HCT116 (cell line): Measurements from ENCODE around the gene MYCBP2. TPM values are rescaled to one million over a fixed set of nuclear protein-coding genes. Genes with fewer than 3 reads are reported as not detected.
A peak's percentile ranks its signal among the peaks of the same experiment; 100 is the strongest.

ENCODE experiments used
- ATAC-seq: fragments of 200-7000 bp; cut with Tn5 transposase; 2 replicates; pipeline ENCODE4 v1.9.1; 2020; ENCODE audit warnings: mild to moderate bottlenecking, moderate library complexity
- BruUV-seq: library from RNA; stranded (reverse); fragments of 400-500 nt; replicated peaks from 2 replicates; lab custom pipeline; 2021; lab: Mats Ljungman, UMichigan
- CTCF ChIA-PET: fragments of 300-600 bp; sonication (Branson Sonifier 250); formaldehyde crosslinking; loops from one replicate; lab custom pipeline; 2021; ENCODE audit warnings: antibody characterized with exemption; lab: Charles Lee
- POLR2A ChIA-PET: fragments of 300-600, 350-600 bp; sonication (Branson Sonifier 250); formaldehyde crosslinking; loops from one replicate; lab custom pipeline; 2021; ENCODE audit warnings: antibody characterized with exemption; lab: Charles Lee
- RAD21 ChIA-PET, 2 experiments: fragments of 300-600 bp; sonication (Branson Sonifier 250); formaldehyde crosslinking; loops; one replicate each; lab custom pipeline; 2023; ENCODE audit warnings: low total read pairs in 2 of 2; ENCODE audit not compliant: uncharacterized antibody in 2 of 2, unreplicated experiment in 2 of 2, low non-redundant PET in 1 of 2; lab: Charles Lee
- DNase-seq: peaks from one replicate; pipeline ENCODE4 v3.0.0-alpha.2; 2010; ENCODE audit warnings: low read depth, low spot score
- H2AFZ ChIP-seq: fragments of 200-600 bp; shearing (Covaris generic), sonication (generic); 2 replicates; pipeline ENCODE4 v1.6.1; 2017; ENCODE audit warnings: low read depth, mixed run types, mixed read lengths, antibody characterized with exemption, low read length; ENCODE audit not compliant: poor library complexity, severe bottlenecking
- H3K27ac ChIP-seq: 2 replicates; pipeline ENCODE4 v1.5.1; 2012; ENCODE audit warnings: low read depth, low read length
- H3K27me3 ChIP-seq: fragments of 200-600 bp; sonication (generic); 2 replicates; pipeline ENCODE4 v1.6.1; 2016; ENCODE audit warnings: mixed run types, low read length, mixed read lengths; ENCODE audit not compliant: insufficient read depth
- H3K36me3 ChIP-seq, 2 experiments: fragments of 200-500 bp in 1 of 2; fragments of 200-600 bp in 1 of 2; sonication (Bioruptor generic) in 1 of 2; sonication (generic) in 1 of 2; 2 replicates each; pipeline versions ENCODE4 v1.5.1 to v1.6.1; 2014 to 2016; ENCODE audit warnings: low read length in 2 of 2, inconsistent platforms in 1 of 2, mixed read lengths in 1 of 2, mixed run types in 1 of 2; ENCODE audit not compliant: insufficient read depth in 2 of 2, control insufficient read depth in 1 of 2
- H3K4me1 ChIP-seq, 2 experiments: fragments of 200-600 bp in 1 of 2; sonication (generic) in 1 of 2; 2 replicates each; pipeline versions ENCODE4 v1.5.1 to v1.6.1; 2012 to 2017; ENCODE audit warnings: low read length in 2 of 2, inconsistent platforms in 1 of 2, mild to moderate bottlenecking in 1 of 2, mixed read lengths in 1 of 2, mixed run types in 1 of 2, moderate library complexity in 1 of 2; ENCODE audit not compliant: insufficient read depth in 2 of 2, control insufficient read depth in 1 of 2
- H3K4me2 ChIP-seq: fragments of 200-600 bp; sonication (generic); 2 replicates; pipeline ENCODE4 v1.6.1; 2017; ENCODE audit warnings: mixed run types, low read length, mixed read lengths
- H3K4me3 ChIP-seq, 2 experiments: fragments of 200-600 bp in 1 of 2; sonication (generic) in 1 of 2; replicated peaks in 1 of 2; 2 replicates each; pipeline ENCODE4 v1.5.1; 2011 to 2016; ENCODE audit warnings: low read length in 2 of 2, control low read depth in 1 of 2, low read depth in 1 of 2, mild to moderate bottlenecking in 1 of 2, mixed read lengths in 1 of 2, mixed run types in 1 of 2
- H3K79me2 ChIP-seq: fragments of 200-600 bp; sonication (generic); 2 replicates; pipeline ENCODE4 v1.6.1; 2017; ENCODE audit warnings: mild to moderate bottlenecking, mixed run types, low read length, moderate library complexity, mixed read lengths; ENCODE audit not compliant: insufficient read depth
- H3K9ac ChIP-seq: fragments of 200-600 bp; sonication (generic); 2 replicates; pipeline ENCODE4 v1.6.1; 2016; ENCODE audit warnings: low read length, mixed read lengths
- H3K9me2 ChIP-seq: fragments of 200-600 bp; sonication (generic), shearing (Covaris generic); 2 replicates; pipeline ENCODE4 v1.6.1; 2017; ENCODE audit warnings: mixed run types, mild to moderate bottlenecking, moderate library complexity; ENCODE audit not compliant: insufficient read depth
- H3K9me3 ChIP-seq, 2 experiments: fragments of 200-500 bp in 1 of 2; fragments of 200-600 bp in 1 of 2; sonication (Bioruptor generic) in 1 of 2; sonication (generic) in 1 of 2; 2 replicates each; pipeline ENCODE4 v1.6.1; 2014 to 2017; ENCODE audit warnings: low read length in 2 of 2, mixed read lengths in 2 of 2, inconsistent platforms in 1 of 2, low read depth in 1 of 2, mild to moderate bottlenecking in 1 of 2, mixed run types in 1 of 2, moderate library complexity in 1 of 2; ENCODE audit not compliant: control insufficient read depth in 1 of 2, insufficient read depth in 1 of 2
- H4K20me1 ChIP-seq: fragments of 200-600 bp; sonication (generic), shearing (Covaris generic); 2 replicates; pipeline ENCODE4 v1.6.1; 2017; ENCODE audit warnings: mixed run types, mild to moderate bottlenecking, moderate library complexity; ENCODE audit not compliant: insufficient read depth
- JUND ChIP-seq: IDR thresholded peaks from 2 replicates; pipeline ENCODE4 v1.6.1; 2012
- POLR2AphosphoS5 ChIP-seq: IDR thresholded peaks from 2 replicates; pipeline ENCODE4 v1.6.1; 2011; ENCODE audit warnings: mild to moderate bottlenecking, low read depth, low read length, moderate library complexity
- TCF7L2 ChIP-seq: IDR thresholded peaks from 2 replicates; pipeline ENCODE4 v1.7.0; 2011; ENCODE audit warnings: borderline replicate concordance, inconsistent platforms; ENCODE audit not compliant: insufficient read depth, insufficient read length; ENCODE audit errors: extremely low read depth
- intact Hi-C: fragments of 100-400 bp; cut with micrococcal nuclease; formaldehyde crosslinking; loops from 2 replicates; pipeline ENCODE4 v1.10.0; 2022
- total RNA-seq: library from RNA; stranded (reverse); gene quantifications from one replicate; pipeline ENCODE4 v1.2.1, GENCODE V29; 2021; ENCODE audit not compliant: unreplicated experiment
- TF ChIP-seq, protein P1 (sequence below), 3 experiments: fragments of 200-600 bp in 1 of 3; sonication (generic) in 1 of 3; IDR thresholded peaks in 2 of 3; conservative IDR thresholded peaks in 1 of 3; 2 replicates each; pipeline ENCODE4 v1.5.1; 2012 to 2017; ENCODE audit warnings: low read depth in 2 of 3, low read length in 2 of 3, antibody characterized with exemption in 1 of 3, borderline replicate concordance in 1 of 3, control low read depth in 1 of 3, mild to moderate bottlenecking in 1 of 3, mixed read lengths in 1 of 3, mixed run types in 1 of 3, moderate library complexity in 1 of 3; ENCODE audit not compliant: insufficient read depth in 1 of 3

Gene MYCBP2
- total RNA-seq, 1 experiment from 2014 or later, result 48.5 TPM

DNA sequence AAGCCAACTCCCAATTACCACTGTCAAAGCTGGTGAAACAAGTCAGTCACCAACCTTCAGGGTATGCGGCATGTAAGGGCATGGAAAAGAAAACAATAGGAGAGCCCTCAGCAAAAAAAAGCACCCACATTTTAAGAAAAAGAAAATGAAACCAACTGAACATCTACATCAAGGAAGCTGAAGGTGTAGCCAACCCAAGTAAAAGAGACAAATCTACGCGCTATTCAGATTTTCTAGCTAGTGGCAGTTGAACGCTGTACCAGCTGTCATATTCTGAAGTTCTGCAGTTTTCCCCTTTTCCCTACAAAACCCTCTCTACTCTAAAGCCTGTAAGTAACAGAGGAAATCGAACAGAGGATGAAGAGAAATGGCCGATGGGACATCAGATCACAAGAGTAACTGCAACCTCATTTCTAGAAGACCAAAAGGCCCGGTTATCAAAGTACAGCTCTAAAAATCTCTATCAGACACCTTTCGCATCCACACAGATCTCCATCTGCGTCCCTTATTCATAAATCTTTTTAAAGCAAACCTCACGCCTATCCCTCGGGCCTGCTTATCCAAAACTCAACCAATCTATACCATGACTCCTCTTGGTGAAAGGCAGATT is 1.4 kb downstream of the MYCBP2 start:
- BruUV-seq, result TSS peak; percentile 65
- peak overlapping the region; percentile 75 to 93 for H3K4me3 ChIP-seq
- H3K36me3 ChIP-seq, result no peaks in the 10 kb centered on the region
- H3K9ac ChIP-seq, result peak overlapping the region; percentile 81
- no peaks in the 10 kb centered on the region for H3K9me2 ChIP-seq
- intact Hi-C loops, result loop anchor here (5.0 to 10.0 kb wide), 2 partner anchors 242 to 301 kb away; partner anchors contain the start of gene FBXL3
- no peaks in the 10 kb centered on the region for H3K27me3 ChIP-seq
- peak overlapping the region; percentile 77 for H3K4me2 ChIP-seq
- ChIA-PET POLR2A (no interaction called here), RAD21 (no interaction called here), CTCF (interaction anchor here (1.0 to 2.3 kb wide), 2 partner anchors 8 to 153 kb away, joined by 4 to 9 read pairs; no protein-coding TSS in a partner anchor)
- TF ChIP-seq JUND (no peak), TCF7L2 (no peak)
- TF ChIP-seq, protein P1, sequence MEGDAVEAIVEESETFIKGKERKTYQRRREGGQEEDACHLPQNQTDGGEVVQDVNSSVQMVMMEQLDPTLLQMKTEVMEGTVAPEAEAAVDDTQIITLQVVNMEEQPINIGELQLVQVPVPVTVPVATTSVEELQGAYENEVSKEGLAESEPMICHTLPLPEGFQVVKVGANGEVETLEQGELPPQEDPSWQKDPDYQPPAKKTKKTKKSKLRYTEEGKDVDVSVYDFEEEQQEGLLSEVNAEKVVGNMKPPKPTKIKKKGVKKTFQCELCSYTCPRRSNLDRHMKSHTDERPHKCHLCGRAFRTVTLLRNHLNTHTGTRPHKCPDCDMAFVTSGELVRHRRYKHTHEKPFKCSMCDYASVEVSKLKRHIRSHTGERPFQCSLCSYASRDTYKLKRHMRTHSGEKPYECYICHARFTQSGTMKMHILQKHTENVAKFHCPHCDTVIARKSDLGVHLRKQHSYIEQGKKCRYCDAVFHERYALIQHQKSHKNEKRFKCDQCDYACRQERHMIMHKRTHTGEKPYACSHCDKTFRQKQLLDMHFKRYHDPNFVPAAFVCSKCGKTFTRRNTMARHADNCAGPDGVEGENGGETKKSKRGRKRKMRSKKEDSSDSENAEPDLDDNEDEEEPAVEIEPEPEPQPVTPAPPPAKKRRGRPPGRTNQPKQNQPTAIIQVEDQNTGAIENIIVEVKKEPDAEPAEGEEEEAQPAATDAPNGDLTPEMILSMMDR (IDR thresholded peaks at IDR 0.05 in 2 of 3, conservative IDR thresholded peaks at IDR 0.05 in 1 of 3; ENCODE audit: borderline replicate concordance in 1 of 3, insufficient read depth in 1 of 3, low read depth in 2 of 3, low read length in 2 of 3), result no peak
- H2AFZ ChIP-seq, result no peak overlapping the region
- H3K4me1 ChIP-seq, result peaks cover 20 to 33% of the 10 kb centered on the region in 2 experiments
- no peak for DNase-seq
- peaks cover 60% of the 10 kb centered on the region for H3K79me2 ChIP-seq
- no peaks in the 10 kb centered on the region for H3K9me3 ChIP-seq
- ATAC-seq, result no peak
- 0 out of 2 replicates have a peak overlapping the region, but pooled peaks have one; percentile 65 for H3K27ac ChIP-seq
- H4K20me1 ChIP-seq, result peaks cover 7% of the 10 kb centered on the region; the same call in 1 of the 2 replicates

DNA sequence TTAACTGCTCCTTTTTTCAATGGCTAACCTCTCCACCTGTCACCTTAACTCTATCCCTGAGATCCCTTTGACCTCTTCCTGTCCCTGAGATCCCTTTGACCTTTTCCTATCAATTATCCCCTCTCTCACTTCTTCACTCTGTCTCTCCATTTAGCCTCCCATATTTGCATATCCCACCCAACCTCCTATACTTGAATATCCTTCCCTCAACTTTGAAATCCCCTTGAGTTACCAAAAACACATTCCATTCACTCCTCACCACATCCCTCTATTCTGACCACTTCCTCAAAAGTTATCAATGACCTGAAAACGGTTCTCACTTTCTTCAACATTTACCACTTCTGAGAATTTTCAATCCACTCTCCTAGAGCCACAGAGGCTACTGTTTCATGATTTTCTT is 3.0 kb downstream of the MYCBP2 start:
- H3K9me3 ChIP-seq, result no peaks in the 10 kb centered on the region
- H3K27me3 ChIP-seq, result no peaks in the 10 kb centered on the region
- H2AFZ ChIP-seq, result no peak overlapping the region
- ChIA-PET POLR2A (no interaction called here), RAD21 (no interaction called here), CTCF (no interaction called here)
- H3K36me3 ChIP-seq, result no peaks in the 10 kb centered on the region
- DNase-seq (no peak), ATAC-seq (no peak)
- H3K9ac ChIP-seq, result no peak overlapping the region
- H3K4me2 ChIP-seq, result no peak overlapping the region
- H4K20me1 ChIP-seq, result peaks cover 7% of the 10 kb centered on the region; the same call in 1 of the 2 replicates
- intact Hi-C loops, result loop anchor here (10.0 kb wide), 1 partner anchor 299 kb away; the partner anchor contains the start of gene FBXL3
- peaks cover 20 to 27% of the 10 kb centered on the region in 2 experiments for H3K4me1 ChIP-seq
- no peaks in the 10 kb centered on the region for H3K9me2 ChIP-seq
- peaks cover 77% of the 10 kb centered on the region for H3K79me2 ChIP-seq
- H3K27ac ChIP-seq, result no peak overlapping the region
- no peak overlapping the region for H3K4me3 ChIP-seq
- BruUV-seq, result no TSS peak
- TF ChIP-seq POLR2AphosphoS5, result no peak
